ENCODE data around the gene TEX54. TPM values are rescaled to one million over a fixed set of nuclear protein-coding genes. Genes with fewer than 3 reads are reported as not detected.

Gene TEX54
- total and polyA plus RNA-seq, 2 of the 13 experiments (the other 11 are each of a cell fraction or from before 2014, with no cell fraction given), result not detected

DNA sequence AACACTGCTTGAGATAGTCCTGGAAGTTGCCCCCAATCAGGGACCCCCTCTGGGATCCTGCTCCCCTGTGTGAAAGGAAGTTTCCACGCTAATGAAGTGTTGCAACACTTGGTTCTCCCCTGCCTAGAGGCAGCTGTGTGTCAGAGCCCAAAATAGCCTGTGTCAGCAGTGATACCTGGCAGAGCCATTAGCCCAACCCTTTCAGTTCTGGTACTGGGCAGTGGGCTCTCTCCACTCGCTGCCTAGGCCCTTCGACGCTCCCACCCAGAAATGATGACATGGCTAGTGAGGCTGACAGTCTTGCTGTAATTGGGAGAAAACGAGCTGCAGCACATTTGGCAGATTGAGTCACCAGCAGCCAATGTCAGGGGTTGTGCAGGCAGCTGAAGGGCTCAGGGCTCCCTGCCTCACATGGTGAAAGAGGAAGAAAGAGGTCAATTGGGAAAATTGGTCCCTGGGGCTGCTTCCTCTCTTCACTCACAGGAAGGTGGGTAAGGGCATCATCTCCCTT is 26.0 kb downstream of the TEX54 start:
- no peaks in the 10 kb centered on the region; a peak in 1 of 5 replicates for H3K27me3 ChIP-seq (ENCODE audit: control insufficient read depth in 1 of 2, insufficient read depth in 2 of 2, low read length in 2 of 2)
- WGBS (ENCODE audit: low lambda C conversion rate), result 94% methylated on average over 5 of the region's 5 CpGs
- TF ChIP-seq CEBPB (IDR thresholded peaks at IDR 0.05; ENCODE audit: borderline replicate concordance, low read depth, low read length) (peak; percentile 42; the same call in 1 of the 2 replicates), ZNF839 (CRISPR knock-in tag; IDR thresholded peaks at IDR 0.05; ENCODE audit: borderline replicate concordance) (no peak)
- H4K20me1 ChIP-seq (ENCODE audit: insufficient read depth, low read length), result no peaks in the 10 kb centered on the region; the same call in 1 of the 2 replicates
- FAIRE-seq (no peak), ATAC-seq (no peak), DNase-seq (ENCODE audit: low spot score) (no peak)
- no peak overlapping the region for H3K9ac ChIP-seq (ENCODE audit: insufficient read depth, low read depth, low read length)
- H3K27ac ChIP-seq (ENCODE audit: extremely low read length, insufficient read depth, low read length), result no peak overlapping the region
- H3K79me2 ChIP-seq (ENCODE audit: insufficient read depth, low read length), result peaks cover 18% of the 10 kb centered on the region
- H2AFZ ChIP-seq (ENCODE audit: low read length), result no peak overlapping the region
- CTCF ChIA-PET (ENCODE audit: low intra/inter-chr PET ratio, low total read pairs), result no interaction called here
- peaks cover 31% of the 10 kb centered on the region for H3K4me1 ChIP-seq (ENCODE audit: insufficient read depth, low read length)
- in situ Hi-C loops (cut with HindIII; ENCODE audit: extremely low pct_ligation_motif_present, low pct_unique_long_range_greater_than_20kb) (no loop called here), intact Hi-C loops (cut with micrococcal nuclease; ENCODE audit: unreplicated experiment) (no loop called here)
- H3K4me2 ChIP-seq (ENCODE audit: low read depth, low read length), result no peak overlapping the region
- H3K4me3 ChIP-seq (replicated peaks in 1 of 3; ENCODE audit: insufficient read depth in 1 of 3, low read depth in 2 of 3, low read length in 3 of 3), result no peak overlapping the region
- H3K36me3 ChIP-seq (replicated peaks in 1 of 2; ENCODE audit: control insufficient read depth in 1 of 2, insufficient read depth in 2 of 2, low read length in 2 of 2), result peaks cover 1 to 14% of the 10 kb centered on the region in 2 experiments; a peak in 3 of 5 replicates
- no TSS peak for BruUV-seq (replicated peaks)
- H3K9me3 ChIP-seq (ENCODE audit: low read length), result no peaks in the 10 kb centered on the region
- POLR2A ChIA-PET, result interaction anchor here (1.1 to 5.7 kb wide), 12 partner anchors 13 to 74 kb away, joined by 3 to 53 read pairs (median 6); partner anchors contain the start of genes POLR2G, SLC3A2, STX5 and TAF6L

DNA sequence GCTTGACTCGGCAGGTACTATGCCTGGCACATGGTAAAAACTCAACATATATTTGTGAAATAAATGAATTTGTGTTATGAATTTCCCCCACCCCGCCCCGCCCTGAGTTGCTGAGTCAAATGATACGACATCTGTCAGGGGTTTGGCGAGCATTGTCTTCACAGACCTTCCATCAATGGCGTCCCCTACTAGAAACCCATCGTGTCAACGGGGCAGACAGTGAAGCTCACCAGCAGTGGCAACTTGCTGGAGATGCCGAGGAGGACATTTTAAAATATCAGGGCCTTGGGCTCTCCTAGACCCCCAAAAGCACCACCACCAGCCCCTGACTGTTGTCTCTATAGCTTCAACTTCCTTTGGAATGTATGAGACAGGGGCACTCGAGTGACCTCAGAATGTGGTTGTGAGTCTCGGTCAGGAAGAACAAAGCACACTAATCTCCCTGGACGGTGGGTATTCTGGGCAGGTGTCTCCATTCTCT is 26.6 kb downstream of the TEX54 start:
- BruUV-seq (replicated peaks), result no TSS peak
- no peak for FAIRE-seq
- TF ChIP-seq, protein P1, sequence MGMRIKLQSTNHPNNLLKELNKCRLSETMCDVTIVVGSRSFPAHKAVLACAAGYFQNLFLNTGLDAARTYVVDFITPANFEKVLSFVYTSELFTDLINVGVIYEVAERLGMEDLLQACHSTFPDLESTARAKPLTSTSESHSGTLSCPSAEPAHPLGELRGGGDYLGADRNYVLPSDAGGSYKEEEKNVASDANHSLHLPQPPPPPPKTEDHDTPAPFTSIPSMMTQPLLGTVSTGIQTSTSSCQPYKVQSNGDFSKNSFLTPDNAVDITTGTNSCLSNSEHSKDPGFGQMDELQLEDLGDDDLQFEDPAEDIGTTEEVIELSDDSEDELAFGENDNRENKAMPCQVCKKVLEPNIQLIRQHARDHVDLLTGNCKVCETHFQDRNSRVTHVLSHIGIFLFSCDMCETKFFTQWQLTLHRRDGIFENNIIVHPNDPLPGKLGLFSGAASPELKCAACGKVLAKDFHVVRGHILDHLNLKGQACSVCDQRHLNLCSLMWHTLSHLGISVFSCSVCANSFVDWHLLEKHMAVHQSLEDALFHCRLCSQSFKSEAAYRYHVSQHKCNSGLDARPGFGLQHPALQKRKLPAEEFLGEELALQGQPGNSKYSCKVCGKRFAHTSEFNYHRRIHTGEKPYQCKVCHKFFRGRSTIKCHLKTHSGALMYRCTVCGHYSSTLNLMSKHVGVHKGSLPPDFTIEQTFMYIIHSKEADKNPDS (CRISPR knock-in tag; IDR thresholded peaks at IDR 0.05), result no peak
- TF ChIP-seq PAX8 (CRISPR knock-in tag; IDR thresholded peaks at IDR 0.05; ENCODE audit: borderline replicate concordance) (no peak), JUND (CRISPR knock-in tag; IDR thresholded peaks at IDR 0.05) (no peak), XBP1 (CRISPR knock-in tag; IDR thresholded peaks at IDR 0.05) (no peak), RBM39 (IDR thresholded peaks at IDR 0.05; ENCODE audit: low read depth, low read length, poor library complexity, severe bottlenecking) (no peak)
- TF ChIP-seq, protein P2, sequence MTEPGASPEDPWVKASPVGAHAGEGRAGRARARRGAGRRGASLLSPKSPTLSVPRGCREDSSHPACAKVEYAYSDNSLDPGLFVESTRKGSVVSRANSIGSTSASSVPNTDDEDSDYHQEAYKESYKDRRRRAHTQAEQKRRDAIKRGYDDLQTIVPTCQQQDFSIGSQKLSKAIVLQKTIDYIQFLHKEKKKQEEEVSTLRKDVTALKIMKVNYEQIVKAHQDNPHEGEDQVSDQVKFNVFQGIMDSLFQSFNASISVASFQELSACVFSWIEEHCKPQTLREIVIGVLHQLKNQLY (CRISPR knock-in tag; IDR thresholded peaks at IDR 0.05), result no peak

More for the DNA sequence above, 26.6 kb downstream of the TEX54 start:
- Histone ChIP-seq H3K9ac (ENCODE audit: insufficient read depth, low read depth, low read length) (peak overlapping the region; percentile 70), H3K27ac (ENCODE audit: extremely low read length, insufficient read depth, low read length) (peak overlapping the region; percentile 58), H3K4me1 (ENCODE audit: insufficient read depth, low read length) (peaks cover 24% of the 10 kb centered on the region), H3K27me3 (ENCODE audit: control insufficient read depth in 1 of 2, insufficient read depth in 2 of 2, low read length in 2 of 2) (no peaks in the 10 kb centered on the region; a peak in 1 of 5 replicates), H2AFZ (ENCODE audit: low read length) (no peak overlapping the region), H3K4me3 (replicated peaks in 1 of 3; ENCODE audit: insufficient read depth in 1 of 3, low read depth in 2 of 3, low read length in 3 of 3) (peak overlapping the region; percentile 55 to 92 (median 57); a peak in 4 of 6 replicates), H3K9me3 (ENCODE audit: low read length) (no peaks in the 10 kb centered on the region), H4K20me1 (ENCODE audit: insufficient read depth, low read length) (no peaks in the 10 kb centered on the region; the same call in 1 of the 2 replicates), H3K36me3 (replicated peaks in 1 of 2; ENCODE audit: control insufficient read depth in 1 of 2, insufficient read depth in 2 of 2, low read length in 2 of 2) (peaks cover 6 to 21% of the 10 kb centered on the region in 2 experiments; a peak in 3 of 5 replicates), H3K4me2 (ENCODE audit: low read depth, low read length) (peak overlapping the region; percentile 90), H3K79me2 (ENCODE audit: insufficient read depth, low read length) (peaks cover 18% of the 10 kb centered on the region)
- WGBS (ENCODE audit: low lambda C conversion rate), result 93% methylated on average over 11 of the region's 12 CpGs
- ChIA-PET CTCF (ENCODE audit: low intra/inter-chr PET ratio, low total read pairs) (no interaction called here), POLR2A (interaction anchor here (0.7 to 5.7 kb wide), 19 partner anchors 8 to 100 kb away, joined by 3 to 53 read pairs (median 6); partner anchors contain the start of genes POLR2G, SLC3A2, STX5 and TAF6L)
- in situ Hi-C loops (cut with HindIII; ENCODE audit: extremely low pct_ligation_motif_present, low pct_unique_long_range_greater_than_20kb) (no loop called here), intact Hi-C loops (cut with micrococcal nuclease; ENCODE audit: unreplicated experiment) (loop anchor here (1.0 to 2.0 kb wide), 2 partner anchors 19 to 25 kb away; partner anchors contain the start of gene TMEM179B)
- no peak for ATAC-seq
- no peak for DNase-seq (ENCODE audit: low spot score)
